GM19035 (cell line): ENCODE data around the gene TM4SF5.

Experiments used
- ATAC-seq: cut with Tn5 transposase; IDR thresholded peaks from one replicate; pipeline ENCODE4 v1.9.1; 2021; ENCODE audit not compliant: unreplicated experiment

TM4SF5 gene

DNA sequence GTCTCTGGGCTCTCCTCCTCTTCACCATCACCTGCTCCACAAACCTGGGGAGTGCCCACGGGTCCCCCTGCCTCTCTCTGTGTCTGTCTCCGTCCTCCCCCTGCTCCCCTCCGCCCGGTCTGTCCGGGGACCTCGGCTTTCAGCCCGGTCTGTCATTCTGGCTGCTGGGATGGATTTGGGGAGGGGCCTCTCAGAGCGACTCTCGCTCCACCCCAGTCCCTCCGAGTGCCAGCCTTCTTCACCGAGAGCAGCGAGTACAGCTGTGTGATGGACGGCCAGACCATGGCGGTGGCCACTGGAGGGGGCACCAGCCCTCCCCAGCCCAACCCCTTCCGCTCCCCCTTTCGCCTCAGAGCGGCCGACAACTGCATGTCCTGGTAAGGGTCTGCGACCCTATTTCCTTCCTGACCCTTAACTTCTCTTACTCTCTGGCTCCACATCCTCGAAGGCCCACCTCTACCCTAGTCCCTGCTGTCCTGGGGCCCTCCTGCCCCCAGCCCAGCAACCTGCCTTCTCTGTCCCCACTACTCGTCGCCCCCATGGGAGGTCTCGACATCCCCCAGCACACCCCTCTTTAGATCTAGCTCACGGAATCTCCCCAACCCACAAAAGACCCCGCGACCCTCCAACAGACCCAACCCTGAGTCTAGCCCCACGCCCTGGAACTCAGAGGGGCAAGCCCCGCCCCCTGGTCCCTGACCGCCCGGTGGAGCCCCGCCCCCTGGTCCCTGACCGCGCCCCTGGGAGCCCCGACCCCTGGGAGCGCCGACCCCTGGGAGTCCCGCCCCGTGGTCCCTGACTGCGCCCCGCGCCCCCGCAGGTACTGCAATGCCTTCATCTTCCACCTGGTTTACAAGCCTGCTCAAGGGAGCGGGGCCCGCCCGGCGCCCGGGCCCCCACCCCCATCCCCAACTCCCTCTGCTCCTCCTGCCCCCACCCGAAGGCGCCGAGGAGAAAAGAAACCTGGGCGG lies 26.4 kb upstream of the TM4SF5 start:
- ATAC-seq = no peak

- no peak for ATAC-seq
Observed at GRCh38 chr17:4747847-4748246, 23.8 kb upstream of the TM4SF5 start.

DNA sequence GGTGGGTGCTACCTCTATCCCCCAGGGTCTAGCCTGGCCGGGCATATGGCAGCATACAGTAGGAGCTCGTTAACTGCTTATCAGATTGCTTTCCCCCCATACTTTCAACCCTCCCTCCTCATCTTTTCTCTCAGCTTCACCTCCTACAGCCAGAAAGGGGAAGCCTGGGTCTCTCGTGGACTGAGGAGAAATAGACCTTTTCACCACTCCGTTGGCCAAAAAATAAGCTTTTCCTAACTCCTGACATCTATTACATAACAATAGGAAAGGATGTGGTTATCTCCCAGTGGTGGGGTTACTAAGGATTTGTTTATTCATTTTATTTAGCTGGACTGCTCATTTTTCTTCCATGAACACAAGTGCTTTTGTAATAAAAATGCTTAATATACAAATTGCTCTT lies 23.0 kb upstream of the TM4SF5 start:
- ATAC-seq = no peak

DNA sequence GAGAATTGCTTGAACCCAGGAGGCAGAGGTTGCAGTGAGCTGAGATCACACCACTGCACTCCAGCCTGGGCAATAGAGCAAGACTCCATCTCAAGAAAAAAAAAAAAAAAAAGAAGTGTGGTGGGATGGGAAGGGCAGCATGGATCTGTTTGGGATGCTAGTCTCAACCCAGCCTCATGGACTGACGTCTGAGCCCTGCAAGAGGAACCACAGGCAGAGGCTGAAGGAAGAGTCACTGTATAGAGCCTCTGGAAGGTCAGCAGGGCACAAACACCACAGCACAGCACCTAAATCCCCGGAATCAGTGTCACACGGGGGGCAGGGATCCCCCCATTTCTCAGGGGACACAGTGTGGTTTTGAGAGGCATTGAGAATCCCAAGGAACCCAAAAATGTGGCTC lies 21.1 kb upstream of the TM4SF5 start:
- no peak for ATAC-seq

- ATAC-seq = no peak
Observed at GRCh38 chr17:4751932-4752331, 19.8 kb upstream of the TM4SF5 start.

GRCh38 chr17:4753392-4753791 lies 18.3 kb upstream of the TM4SF5 start:
- no peak for ATAC-seq

GRCh38 chr17:4759776-4760236 lies 11.9 kb upstream of the TM4SF5 start:
- ATAC-seq = no peak

- ATAC-seq = no peak
Observed at GRCh38 chr17:4764595-4764994, 7.1 kb upstream of the TM4SF5 start.

DNA sequence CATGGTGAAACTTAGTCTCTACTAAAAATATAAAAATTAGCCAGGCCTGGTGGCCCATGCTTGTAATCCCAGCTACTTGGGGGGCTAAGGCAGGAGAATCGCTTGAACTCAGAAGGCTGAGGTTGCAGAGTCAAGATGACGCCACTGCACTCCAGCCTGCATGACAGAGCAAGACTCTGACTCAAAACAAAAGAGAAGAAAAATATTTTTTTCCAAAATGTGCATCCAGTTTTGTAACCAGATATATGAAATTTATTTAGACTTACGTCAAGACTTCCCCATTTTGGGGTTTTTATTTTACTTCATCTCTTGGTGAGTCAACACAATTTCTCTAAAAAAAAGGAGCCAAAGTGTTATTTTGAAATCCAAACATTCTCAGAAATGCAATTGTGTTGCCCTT lies 5.5 kb upstream of the TM4SF5 start:
- no peak for ATAC-seq

DNA sequence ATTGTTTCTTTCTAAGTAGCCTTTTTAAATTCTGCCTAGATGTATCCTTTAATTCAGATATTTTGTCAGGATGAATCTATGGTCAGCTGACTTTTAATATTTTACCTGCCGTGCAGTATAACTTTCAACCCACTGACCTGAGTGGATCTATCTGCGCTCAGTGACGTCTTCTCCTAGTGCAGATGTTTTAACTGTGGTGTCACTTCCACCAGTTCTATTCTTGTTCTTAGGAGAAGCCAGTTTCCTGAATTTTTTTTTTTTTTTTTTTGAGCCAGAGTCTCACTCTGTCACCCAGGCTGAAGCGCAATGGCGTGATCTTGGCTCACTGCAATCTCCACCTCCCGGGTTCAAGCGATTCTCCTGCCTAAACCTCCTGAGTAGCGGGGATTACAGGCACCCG lies 5.0 kb upstream of the TM4SF5 start:
- no peak for ATAC-seq

- ATAC-seq = no peak
Observed at GRCh38 chr17:4768298-4768697, 3.4 kb upstream of the TM4SF5 start.

GRCh38 chr17:4769628-4770027 lies 2.1 kb upstream of the TM4SF5 start:
- no peak for ATAC-seq

DNA sequence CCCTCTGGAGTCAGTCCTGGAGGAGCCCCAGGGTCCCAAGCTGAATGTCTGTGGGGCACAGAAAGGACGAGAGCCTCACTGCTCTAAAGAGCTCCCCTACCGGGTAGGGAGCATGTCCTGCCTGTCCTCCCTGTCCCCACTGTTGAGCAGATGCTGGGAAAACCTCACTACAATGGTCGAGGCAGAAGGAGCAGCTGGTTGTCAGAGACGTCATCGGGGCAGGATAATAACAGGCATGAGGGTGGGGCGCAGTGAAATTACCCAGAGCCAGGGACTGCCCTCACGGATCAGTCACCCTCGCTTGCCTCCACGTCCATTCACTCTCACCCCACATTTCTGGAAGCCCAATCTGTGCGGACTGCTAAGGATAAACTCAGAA lies 538 bp downstream of the TM4SF5 start:
- ATAC-seq = no peak

- no peak for ATAC-seq
Observed at GRCh38 chr17:4777969-4778760, 6.5 kb downstream of the TM4SF5 start.

GRCh38 chr17:4780325-4780955 lies 8.8 kb downstream of the TM4SF5 start:
- no peak for ATAC-seq

DNA sequence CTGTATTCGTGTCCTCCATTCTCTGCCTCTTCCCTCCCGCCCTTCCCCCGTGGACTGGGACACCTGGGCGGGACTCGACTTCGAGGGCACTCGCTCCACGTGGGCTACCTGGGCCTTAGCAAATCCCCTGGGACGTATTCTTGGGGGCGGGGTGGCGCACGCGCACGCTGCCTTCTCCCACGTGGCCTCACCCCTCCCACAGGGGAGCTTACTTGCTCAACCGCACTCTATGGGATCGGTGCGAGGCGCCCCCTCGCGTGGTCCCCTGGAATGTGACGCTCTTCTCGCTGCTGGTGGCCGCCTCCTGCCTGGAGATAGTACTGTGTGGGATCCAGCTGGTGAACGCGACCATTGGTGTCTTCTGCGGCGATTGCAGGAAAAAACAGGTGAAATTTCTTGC lies 11.0 kb downstream of the TM4SF5 start:
- no peak for ATAC-seq

GRCh38 chr17:4785311-4786105 lies 13.8 kb downstream of the TM4SF5 start:
- ATAC-seq = no peak

DNA sequence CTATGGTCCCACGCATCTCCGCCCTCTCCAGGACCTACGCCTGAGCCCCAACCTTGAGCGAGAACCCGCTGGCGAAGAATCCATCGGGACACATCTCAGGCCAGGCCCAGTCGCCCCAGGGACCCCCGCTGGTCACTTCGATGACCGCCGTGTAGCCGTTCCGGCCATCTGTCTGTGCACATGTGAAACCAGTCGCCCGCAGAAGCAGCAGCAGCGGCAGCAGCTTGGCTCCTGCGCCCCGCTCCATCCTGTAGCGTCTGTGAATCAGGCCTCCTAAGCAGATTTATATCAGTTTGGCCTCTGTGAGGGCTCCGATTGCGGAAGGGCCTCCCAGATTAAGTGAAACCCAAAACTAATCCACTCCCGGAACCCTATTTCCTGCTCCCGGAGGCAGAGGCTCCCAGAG lies 14.4 kb downstream of the TM4SF5 start, which contains the start of gene VMO1:
VMO1 (minus strand) TSS at position 259 of the 406 bp plus-strand sequence; CDS start at position 247, 12 bp downstream.
- ATAC-seq = no peak

GRCh38 chr17:4786516-4786915 lies 14.8 kb downstream of the TM4SF5 start:
- no peak for ATAC-seq

GRCh38 chr17:4788159-4788806 lies 16.6 kb downstream of the TM4SF5 start:
- no peak for ATAC-seq
